ENCODE measurements around the gene TEF.

- TF ChIP-seq EP300 (IDR thresholded peaks at IDR 0.05): no peak
- TF ChIP-seq CTCF (IDR thresholded peaks at IDR 0.05): no peak
- no peak for TF ChIP-seq POLR2A (IDR thresholded peaks at IDR 0.05)
- TF ChIP-seq POLR2AphosphoS5 (IDR thresholded peaks at IDR 0.05): no peak
Observed at GRCh38 chr22:41425660-41426365, 44.1 kb downstream of the TEF start.

Data from sigmoid colon (tissue), 4 donors.